HG02938 (cell line): ENCODE measurements around the gene AK4.
"Not testable (repeated sequence)": the region's sequence is repeated elsewhere in the genome, so short reads cannot be mapped to it uniquely, and the experiment has no call there.

Experiments
- ATAC-seq: cut with Tn5 transposase; IDR thresholded peaks from one replicate; pipeline ENCODE4 v1.9.1; 2021; ENCODE audit warnings: mild to moderate bottlenecking, moderate library complexity; ENCODE audit not compliant: unreplicated experiment

The AK4 gene

DNA sequence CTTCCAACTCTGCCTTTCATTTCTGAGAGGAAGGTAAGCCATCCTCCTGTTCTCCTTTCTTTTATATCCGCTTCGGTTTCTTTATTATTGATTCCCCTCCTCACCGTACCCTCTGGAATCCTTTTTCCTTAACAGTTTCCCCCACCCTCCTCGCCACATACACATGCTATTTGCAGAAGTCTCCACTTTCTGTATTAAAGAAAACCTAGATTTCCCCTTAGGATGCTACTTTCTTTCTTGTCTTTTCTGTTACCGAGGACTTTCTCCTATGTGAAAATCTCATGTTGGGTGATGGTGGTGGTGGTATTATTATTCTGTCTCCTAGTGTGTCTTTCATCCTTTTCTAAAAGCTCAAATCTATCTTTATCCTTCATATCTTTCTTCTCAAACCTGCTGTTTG is 62.3 kb downstream of the AK4 start:
- ATAC-seq, result no peak

DNA sequence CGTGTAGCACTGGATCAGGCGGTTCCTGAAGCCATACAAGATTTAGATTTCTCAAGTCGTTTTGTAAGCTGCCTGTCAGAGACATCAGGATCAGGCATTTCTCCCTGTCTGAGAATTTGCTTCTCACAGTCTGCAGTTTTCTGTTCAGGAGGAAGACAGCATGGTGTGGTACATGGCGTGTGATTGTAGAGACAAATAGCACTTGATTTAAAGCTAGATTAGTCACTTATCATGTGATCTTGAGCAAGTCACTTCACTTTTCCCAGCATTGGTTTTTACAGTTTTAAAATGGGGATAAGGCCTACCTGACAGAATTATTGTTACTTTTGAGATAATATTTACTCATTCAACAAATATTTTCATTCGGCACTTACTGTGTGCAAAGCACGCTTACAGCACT is 63.3 kb downstream of the AK4 start:
- no peak for ATAC-seq

DNA sequence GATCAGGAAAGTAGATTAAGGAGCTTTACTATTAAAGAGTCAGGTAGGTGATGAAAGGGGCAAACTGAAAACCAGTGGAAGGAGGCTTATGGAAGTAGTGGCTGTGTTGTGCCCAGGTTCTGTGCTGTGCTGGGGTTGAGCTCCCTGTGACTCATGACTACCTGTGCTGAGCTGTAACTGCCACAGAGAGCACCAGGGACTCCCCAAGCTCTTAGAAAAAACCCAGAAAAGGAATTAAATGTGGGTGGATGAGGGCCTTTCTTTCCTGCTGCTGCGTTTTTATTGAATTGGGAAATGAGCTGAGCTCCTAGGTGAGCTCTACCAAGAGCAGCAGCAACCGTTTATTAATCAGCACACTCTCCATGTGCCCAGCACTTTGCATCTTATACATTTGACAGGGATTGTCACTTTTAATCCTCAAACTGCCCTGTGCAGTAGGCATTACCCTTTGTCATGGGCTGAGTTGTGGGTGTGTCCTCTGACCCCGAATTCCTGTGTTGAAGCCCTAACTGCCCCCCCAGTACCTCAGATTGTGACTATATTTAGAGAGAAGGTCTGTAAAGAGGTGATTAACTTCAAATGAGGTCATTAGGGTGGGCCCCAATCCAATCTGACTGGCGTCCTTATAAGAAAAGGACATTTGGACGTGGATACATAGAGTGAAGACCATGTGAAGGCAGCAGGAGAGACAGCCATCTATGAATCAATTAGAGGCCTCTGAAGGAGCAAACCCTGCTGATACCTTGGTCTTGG is 65.4 kb downstream of the AK4 start:
- ATAC-seq, result no peak

DNA sequence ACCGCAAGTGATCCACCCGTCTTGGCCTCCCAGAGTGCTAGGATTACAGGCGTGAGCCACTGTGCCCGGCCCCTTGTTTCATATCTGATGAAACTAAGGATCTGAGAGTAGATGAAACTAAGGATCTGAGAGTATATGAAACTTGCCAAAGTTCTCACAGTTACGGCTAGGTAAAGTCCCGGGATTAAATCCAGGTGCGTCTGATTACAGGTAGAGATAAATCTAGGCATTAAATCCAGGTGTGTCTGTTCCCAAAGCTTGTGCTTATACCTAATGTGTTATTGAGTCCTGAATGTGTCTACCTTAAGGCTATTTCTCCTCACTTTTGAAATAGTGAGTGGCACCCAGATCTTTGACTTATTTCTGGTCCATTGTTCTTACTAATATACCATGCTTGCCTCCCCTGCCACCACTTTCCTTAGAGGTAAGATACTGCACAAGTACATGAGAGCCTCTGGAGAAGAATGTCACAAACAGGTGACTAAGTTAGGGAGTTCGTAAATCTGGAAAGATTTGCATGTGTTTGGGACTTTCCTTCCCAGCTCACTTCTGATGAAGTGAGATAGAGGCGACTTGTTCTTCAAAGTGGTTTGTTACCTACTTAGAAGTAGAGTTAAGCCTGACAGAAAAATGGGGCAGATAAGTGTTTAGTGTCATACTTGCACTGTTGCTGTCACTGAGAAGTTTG is 66.5 kb downstream of the AK4 start:
- ATAC-seq, result no peak

DNA sequence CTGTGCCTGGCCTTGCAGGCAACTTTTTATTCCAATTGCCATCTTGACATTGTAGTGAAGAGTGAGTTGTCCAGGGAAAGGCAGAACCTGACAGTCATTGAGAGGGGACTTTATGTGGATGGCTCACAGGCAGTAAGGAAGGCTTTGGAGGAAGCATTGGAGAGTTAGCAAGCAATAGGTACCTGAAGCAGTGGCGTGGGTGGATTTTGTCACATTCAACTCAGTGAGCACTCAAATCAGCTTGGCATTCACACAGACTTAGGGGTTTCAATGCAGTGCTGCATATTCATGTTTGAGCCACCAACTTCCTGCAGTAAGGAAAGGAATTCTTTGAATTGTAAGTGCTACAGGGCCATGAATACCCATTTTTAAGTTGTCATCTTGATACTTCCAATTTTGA is 69.0 kb downstream of the AK4 start:
- no peak for ATAC-seq

DNA sequence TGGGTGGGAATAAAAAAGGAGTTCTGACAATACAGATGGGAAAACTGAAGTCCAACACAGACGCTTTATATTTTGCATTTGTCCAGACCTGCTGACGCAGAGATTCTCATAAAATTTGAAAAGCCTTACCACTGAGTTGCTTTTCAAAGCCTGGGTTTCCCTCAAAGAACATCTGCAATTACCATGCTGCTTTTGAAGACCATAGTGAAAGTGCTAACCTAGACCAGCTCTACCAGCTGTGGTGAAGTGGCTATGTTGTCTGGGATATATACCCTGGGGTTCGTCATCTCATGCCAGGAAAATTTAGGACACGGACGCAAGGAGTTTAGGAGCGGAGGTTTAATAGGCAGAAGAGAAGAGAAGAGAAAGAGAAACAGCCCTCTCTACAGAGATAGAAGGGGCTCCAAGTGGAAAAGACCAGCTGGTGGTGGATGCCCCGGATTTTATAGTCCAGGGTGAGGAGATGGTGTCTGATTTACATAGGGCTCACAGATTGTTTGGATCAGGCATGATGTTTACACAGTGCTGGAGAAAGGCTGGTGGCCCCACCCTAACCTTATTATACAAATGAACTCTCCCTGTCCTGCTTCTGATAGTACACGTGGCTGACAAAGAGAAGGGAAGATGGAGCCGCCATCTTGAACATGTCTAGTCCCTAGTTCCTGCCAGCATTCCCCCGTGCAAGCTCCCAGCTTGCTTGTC is 73.8 kb downstream of the AK4 start:
- no peak for ATAC-seq

DNA sequence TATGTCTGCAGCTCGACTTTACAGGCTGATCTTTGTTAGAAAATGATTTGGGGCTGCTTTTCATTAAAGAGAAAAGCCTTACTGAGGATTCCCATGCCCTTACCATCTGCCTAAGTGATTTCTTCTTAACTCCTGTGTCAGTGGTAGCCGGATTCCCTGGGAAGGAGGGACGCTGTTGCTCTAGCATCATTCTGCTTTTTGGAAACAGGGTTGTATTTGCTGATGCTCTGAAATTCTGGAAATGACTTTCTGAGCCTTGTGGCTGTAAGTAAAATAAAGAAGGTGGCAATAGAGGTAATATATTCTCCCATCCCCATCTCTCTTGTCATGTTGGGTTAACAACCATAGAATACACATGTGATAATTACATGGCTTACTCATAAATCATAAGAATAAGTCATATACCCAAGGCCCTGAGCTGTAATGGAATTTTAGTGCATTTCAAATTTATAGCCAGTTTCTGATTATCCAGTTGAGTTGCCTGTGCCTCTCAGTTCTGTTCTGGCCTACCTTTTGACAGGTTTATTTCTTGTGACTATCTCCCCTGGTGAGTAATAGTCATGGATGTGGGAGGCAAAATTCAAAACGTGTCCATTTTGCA is 74.4 kb downstream of the AK4 start:
- no peak for ATAC-seq

DNA sequence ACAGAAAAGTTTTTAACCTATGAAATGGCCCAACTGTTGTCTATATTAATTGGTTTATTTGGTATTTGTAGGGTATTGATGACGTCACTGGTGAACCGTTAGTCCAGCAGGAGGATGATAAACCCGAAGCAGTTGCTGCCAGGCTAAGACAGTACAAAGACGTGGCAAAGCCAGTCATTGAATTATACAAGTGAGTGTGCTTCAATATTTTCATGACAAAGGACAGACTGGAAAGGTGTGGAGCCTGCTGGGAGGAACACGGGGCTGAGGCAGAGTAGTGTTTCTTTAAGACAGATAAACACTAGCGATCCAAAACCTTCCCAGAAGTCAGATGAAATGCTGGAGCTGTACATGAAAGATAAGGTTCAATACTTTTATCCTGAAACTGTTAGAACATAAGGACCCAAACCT is 76.7 kb downstream of the AK4 start:
- ATAC-seq, result no peak

DNA sequence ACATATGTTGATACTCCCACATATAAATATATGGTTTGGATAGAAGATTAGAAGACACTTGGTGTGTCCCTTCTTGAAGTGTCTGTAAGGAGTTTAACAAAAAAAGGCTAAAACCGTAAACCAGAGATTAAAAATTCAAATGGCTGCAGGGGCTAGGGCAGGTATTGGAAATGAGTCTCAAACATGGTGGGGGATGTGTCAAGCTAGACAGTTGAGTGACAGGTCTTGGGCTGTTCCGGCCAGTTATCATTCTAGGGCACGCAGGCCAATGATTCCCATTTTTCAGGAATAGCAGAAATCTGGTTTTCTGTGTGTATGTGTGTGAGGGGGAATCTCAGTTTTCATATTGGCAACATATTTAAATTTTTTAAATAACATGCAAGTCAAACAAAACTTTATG is 77.2 kb downstream of the AK4 start:
- no peak for ATAC-seq

DNA sequence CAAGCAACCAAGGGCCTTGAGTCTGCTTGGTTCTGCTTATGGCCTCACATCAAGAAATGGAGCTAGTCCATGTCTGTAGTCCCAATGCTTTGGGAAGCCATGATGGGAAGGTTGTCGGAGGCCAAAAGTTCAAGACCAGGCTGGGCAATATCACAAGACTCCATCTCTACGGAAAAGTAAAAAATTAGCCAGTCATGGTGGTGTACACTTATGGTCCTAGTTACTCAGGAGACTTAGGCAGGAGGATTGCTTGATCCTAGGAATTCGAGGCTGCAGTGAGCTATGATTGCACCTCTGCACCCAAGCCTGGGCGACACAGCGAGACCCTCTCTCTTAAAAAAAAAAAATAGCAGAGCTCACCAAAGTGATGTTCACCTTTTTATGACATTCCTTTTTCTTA is 81.2 kb downstream of the AK4 start:
- no peak for ATAC-seq

GRCh38 chr1:65229754-65230339 is 81.8 kb downstream of the AK4 start:
- no peak for ATAC-seq

- peak; percentile 70 for ATAC-seq
These were observed 82.9 kb downstream of the AK4 start for GRCh38 chr1:65230731-65231481.

DNA sequence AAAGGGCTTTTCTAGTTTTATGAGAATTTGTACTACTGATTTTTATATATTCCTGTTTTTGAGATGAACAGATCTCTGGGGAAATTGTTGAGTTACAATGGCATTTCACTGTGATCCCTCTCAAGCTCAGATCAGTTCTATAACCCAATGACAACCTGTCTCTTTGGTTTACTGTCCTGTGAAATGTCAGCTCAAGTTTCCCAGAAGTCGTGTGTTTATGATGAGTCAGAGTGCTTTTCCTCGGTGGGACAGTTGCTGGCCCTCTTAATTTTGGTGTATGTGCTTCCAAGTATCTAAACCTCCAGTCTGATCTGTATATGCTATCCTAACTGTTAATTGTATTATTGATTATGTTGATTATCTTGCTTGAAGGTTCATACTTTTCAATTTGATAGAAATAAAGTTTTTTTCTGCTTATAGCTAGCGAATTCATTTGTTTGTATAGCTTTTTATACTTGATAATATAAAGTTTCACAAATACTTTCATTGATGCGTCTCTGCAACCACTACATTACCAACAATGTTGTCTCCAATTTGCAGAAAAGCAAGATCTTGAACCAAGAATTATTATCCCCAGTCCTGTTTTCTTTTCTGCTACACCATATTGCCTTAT is 83.8 kb downstream of the AK4 start:
- ATAC-seq, result no peak

GRCh38 chr1:65232461-65232990 is 84.5 kb downstream of the AK4 start:
- ATAC-seq, result no peak

DNA sequence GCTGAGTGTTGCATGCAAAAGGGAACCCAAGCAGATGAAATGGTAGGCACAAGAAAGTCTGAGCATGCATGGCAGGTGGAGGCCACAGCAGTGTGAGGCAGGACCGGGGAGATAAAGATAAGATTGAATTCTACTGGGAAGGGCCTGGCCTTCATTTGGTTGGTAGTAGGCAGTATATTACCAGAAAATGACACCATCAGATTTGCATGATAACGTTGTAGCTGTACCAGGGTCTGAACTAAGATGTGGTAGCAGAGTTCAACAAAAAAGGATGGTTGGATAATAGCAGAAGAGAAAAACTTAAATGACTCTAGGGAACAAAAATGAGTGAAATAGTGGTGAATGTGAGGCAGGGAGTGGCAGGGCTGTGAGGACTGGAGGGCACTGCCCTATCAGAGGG is 85.8 kb downstream of the AK4 start:
- ATAC-seq, result no peak

DNA sequence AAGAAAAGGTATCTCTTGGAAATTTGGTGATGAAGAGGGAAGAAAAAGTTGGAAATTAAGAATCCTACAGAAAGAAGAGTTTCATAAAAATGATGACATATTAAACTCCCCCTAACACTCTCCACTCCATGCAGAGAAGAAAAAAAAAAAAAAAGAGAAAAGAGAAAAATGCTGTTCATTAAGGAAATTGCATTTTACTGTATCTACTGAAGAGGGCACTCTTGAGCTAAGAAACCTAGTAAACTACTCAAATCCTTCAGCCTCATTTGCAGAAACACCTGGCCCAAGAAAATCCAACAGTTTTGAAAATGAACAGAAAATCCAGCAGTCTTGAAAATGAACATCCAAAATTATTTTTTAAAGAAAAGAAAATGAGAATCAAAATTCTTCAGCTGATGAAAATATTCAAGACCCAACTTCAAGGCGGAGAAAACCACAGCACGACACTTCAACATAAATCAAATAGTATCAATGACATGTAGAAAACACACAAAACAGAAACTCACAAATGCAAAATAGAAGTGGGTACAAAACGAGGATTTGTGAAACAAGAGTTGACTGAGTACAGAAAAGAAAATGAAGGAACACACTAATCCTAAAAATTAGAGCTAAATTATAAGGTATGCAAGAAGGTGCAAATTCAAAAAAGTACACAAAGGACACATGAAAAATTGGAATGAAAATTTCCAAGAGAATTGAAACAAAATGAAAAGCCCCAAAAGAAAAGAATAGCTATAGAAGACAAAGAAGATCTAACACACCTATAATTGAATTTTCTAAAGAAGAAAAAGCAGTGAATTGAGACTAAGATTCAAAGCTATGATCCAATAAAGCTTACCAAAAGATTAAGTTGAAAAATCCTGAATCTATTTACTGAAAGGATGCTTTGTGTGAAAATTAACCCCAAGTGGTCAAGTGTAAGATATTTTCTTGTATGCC is 88.1 kb downstream of the AK4 start:
- ATAC-seq, result no peak

DNA sequence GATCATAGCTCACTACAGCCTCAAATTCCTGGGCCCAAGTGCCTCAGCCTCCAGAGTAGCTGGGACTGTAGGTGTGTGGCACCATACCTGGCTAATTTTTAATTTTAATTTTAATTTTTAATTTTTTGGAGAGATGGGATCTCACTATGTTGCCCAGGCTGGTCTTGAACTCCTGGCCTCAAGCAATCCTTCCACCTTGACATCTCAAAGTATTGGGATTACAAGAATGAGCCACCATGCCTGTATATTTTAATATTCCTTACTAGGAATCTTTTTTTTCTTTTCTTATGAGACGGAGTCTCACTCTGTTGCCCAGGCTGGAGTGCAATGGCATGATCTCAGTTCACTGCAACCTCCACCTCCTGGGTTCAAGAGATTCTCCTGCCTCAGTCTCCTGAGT is 89.1 kb downstream of the AK4 start:
- ATAC-seq, result not testable (repeated sequence)

- ATAC-seq, result no peak
These were observed 89.5 kb downstream of the AK4 start for GRCh38 chr1:65237503-65237902.

DNA sequence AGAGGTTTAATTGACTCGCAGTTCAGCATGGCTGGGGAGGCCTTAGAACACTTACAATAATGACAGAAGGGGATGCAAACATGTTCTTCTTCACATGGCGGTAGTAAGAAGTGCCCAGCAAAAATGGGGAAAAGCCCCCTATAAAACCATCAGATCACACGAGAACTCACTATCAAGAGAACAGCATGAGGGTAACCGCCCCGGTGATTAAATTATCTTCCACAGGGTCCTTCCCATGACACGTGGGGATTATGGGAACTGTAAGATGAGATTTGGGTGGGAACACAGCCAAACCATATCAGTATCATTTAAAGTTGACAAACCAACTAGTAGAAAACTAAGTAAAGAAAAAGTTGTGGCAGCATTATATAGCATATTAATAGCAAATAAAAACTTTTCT is 90.0 kb downstream of the AK4 start:
- ATAC-seq, result no peak
